ENCODE results near the gene STUB1. TPM values are rescaled to one million over a fixed set of nuclear protein-coding genes. Genes with fewer than 3 reads are reported as not detected.

STUB1 gene
- total RNA-seq, 2 experiments from 2014 or later, result 72.4 to 85.5 TPM

DNA sequence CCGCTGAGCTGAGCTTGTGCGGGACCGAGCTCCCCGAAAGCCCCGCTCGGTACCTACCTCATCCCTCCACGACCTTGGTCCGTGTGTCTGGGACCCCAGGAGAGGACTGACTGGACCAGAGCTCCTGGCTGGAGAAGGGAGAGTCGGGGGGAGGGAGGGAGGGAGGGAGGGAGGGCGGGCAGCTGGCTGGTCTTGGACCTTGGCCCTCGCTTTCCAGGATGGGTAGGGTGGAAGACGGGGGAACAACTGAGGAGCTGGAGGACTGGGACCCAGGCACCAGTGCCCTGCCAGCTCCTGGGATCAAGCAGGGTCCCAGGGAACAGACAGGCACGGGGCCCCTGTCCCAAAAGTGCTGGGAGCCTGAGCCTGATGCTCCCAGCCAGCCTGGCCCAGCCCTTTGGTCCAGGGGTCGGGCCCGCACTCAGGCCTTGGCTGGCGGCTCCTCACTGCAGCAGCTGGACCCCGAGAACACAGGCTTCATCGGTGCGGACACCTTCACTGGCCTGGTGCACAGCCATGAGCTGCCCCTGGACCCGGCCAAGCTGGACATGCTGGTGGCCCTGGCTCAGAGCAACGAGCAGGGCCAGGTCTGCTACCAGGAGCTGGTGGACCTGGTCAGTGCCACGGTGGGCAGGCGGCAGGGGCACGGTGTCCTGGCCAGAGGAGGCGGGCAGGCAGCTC is 4.2 kb upstream of the STUB1 start:
- H3K4me1 ChIP-seq (ENCODE audit: insufficient read depth, low read length, poor library complexity, severe bottlenecking), result peaks cover 14% of the 10 kb centered on the region
- peaks cover 5% of the 10 kb centered on the region; the same call in 1 of the 2 replicates for H3K79me2 ChIP-seq (ENCODE audit: insufficient read depth, low read depth, low read length)
- DNase-seq (ENCODE audit: low spot score), result no peak
- no peak overlapping the region for H3K27ac ChIP-seq (ENCODE audit: low read depth, low read length, poor library complexity, severe bottlenecking)
- intact Hi-C loops (cut with micrococcal nuclease; ENCODE audit: unreplicated experiment), result no loop called here
- no peaks in the 10 kb centered on the region for H3K9me2 ChIP-seq (ENCODE audit: insufficient read depth, low read length)
- ChIA-PET POLR2A (no interaction called here), CTCF (ENCODE audit: unreplicated experiment) (interaction anchor here (0.6 kb wide), 1 partner anchor 93 kb away, joined by 4 read pairs; no protein-coding TSS in a partner anchor)
- H3K9me3 ChIP-seq (ENCODE audit: low read length), result no peaks in the 10 kb centered on the region
- TF ChIP-seq, protein P1, sequence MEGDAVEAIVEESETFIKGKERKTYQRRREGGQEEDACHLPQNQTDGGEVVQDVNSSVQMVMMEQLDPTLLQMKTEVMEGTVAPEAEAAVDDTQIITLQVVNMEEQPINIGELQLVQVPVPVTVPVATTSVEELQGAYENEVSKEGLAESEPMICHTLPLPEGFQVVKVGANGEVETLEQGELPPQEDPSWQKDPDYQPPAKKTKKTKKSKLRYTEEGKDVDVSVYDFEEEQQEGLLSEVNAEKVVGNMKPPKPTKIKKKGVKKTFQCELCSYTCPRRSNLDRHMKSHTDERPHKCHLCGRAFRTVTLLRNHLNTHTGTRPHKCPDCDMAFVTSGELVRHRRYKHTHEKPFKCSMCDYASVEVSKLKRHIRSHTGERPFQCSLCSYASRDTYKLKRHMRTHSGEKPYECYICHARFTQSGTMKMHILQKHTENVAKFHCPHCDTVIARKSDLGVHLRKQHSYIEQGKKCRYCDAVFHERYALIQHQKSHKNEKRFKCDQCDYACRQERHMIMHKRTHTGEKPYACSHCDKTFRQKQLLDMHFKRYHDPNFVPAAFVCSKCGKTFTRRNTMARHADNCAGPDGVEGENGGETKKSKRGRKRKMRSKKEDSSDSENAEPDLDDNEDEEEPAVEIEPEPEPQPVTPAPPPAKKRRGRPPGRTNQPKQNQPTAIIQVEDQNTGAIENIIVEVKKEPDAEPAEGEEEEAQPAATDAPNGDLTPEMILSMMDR (conservative IDR thresholded peaks at IDR 0.05; ENCODE audit: low read length), result no peak
- no peak overlapping the region for H2AFZ ChIP-seq (ENCODE audit: low read length)
- peaks cover 1% of the 10 kb centered on the region; the same call in 1 of the 2 replicates for H4K20me1 ChIP-seq (ENCODE audit: insufficient read depth, low read length)
- no peak overlapping the region for H3K4me3 ChIP-seq (ENCODE audit: low read depth, low read length, poor library complexity, severe bottlenecking)
- H3K4me2 ChIP-seq (ENCODE audit: low read length), result no peak overlapping the region
- BruUV-seq (replicated peaks), result no TSS peak
- H3K36me3 ChIP-seq (ENCODE audit: insufficient read depth, low read length), result peaks cover 32% of the 10 kb centered on the region

- ChIA-PET CTCF (ENCODE audit: unreplicated experiment) (no interaction called here), POLR2A (no interaction called here)
- no TSS peak for BruUV-seq (replicated peaks)
Measured at GRCh38 chr16:676565-676902, 3.7 kb upstream of the STUB1 start.

GRCh38 chr16:676913-677312 is 3.3 kb upstream of the STUB1 start:
- ChIA-PET POLR2A (no interaction called here), CTCF (ENCODE audit: unreplicated experiment) (no interaction called here)
- Histone ChIP-seq H3K9me3 (ENCODE audit: low read length) (no peaks in the 10 kb centered on the region), H2AFZ (ENCODE audit: low read length) (no peak overlapping the region), H3K27ac (ENCODE audit: low read depth, low read length, poor library complexity, severe bottlenecking) (no peak overlapping the region), H3K4me2 (ENCODE audit: low read length) (no peak overlapping the region), H4K20me1 (ENCODE audit: insufficient read depth, low read length) (peaks cover 5% of the 10 kb centered on the region; the same call in 1 of the 2 replicates), H3K4me1 (ENCODE audit: insufficient read depth, low read length, poor library complexity, severe bottlenecking) (peaks cover 22% of the 10 kb centered on the region), H3K36me3 (ENCODE audit: insufficient read depth, low read length) (peaks cover 32% of the 10 kb centered on the region), H3K4me3 (ENCODE audit: low read depth, low read length, poor library complexity, severe bottlenecking) (no peak overlapping the region), H3K9me2 (ENCODE audit: insufficient read depth, low read length) (no peaks in the 10 kb centered on the region), H3K79me2 (ENCODE audit: insufficient read depth, low read depth, low read length) (peaks cover 14% of the 10 kb centered on the region; the same call in 1 of the 2 replicates)
- no peak for TF ChIP-seq EZH2phosphoT487 (IDR thresholded peaks at IDR 0.05; ENCODE audit: borderline replicate concordance, low read depth, low read length)
- TF ChIP-seq, protein P1 (conservative IDR thresholded peaks at IDR 0.05; ENCODE audit: low read length), result no peak
- DNase-seq (ENCODE audit: low spot score), result no peak
- BruUV-seq (replicated peaks), result no TSS peak
- intact Hi-C loops (cut with micrococcal nuclease; ENCODE audit: unreplicated experiment), result no loop called here

More at GRCh38 chr16:676565-676902, 3.7 kb upstream of the STUB1 start:
- Histone ChIP-seq H3K27ac (ENCODE audit: low read depth, low read length, poor library complexity, severe bottlenecking) (no peak overlapping the region), H3K9me3 (ENCODE audit: low read length) (no peaks in the 10 kb centered on the region), H3K4me2 (ENCODE audit: low read length) (no peak overlapping the region), H3K4me1 (ENCODE audit: insufficient read depth, low read length, poor library complexity, severe bottlenecking) (peaks cover 19% of the 10 kb centered on the region), H3K9me2 (ENCODE audit: insufficient read depth, low read length) (no peaks in the 10 kb centered on the region), H3K79me2 (ENCODE audit: insufficient read depth, low read depth, low read length) (peaks cover 11% of the 10 kb centered on the region; the same call in 1 of the 2 replicates), H3K4me3 (ENCODE audit: low read depth, low read length, poor library complexity, severe bottlenecking) (no peak overlapping the region), H2AFZ (ENCODE audit: low read length) (no peak overlapping the region), H4K20me1 (ENCODE audit: insufficient read depth, low read length) (peaks cover 5% of the 10 kb centered on the region; the same call in 1 of the 2 replicates), H3K36me3 (ENCODE audit: insufficient read depth, low read length) (peaks cover 31% of the 10 kb centered on the region)
- intact Hi-C loops (cut with micrococcal nuclease; ENCODE audit: unreplicated experiment), result no loop called here
- no peak for DNase-seq (ENCODE audit: low spot score)
- TF ChIP-seq, protein P1 (conservative IDR thresholded peaks at IDR 0.05; ENCODE audit: low read length), result no peak
- no peak for TF ChIP-seq EZH2phosphoT487 (IDR thresholded peaks at IDR 0.05; ENCODE audit: borderline replicate concordance, low read depth, low read length)

Data from OCI-LY7 (cell line).